ENCODE measurements around the gene COL15A1. TPM values are rescaled to one million over a fixed set of nuclear protein-coding genes. Genes with fewer than 3 reads are reported as not detected.
A peak's percentile ranks its signal among the peaks of the same experiment; 100 is the strongest.
"Not testable (repeated sequence)": the region's sequence is repeated elsewhere in the genome, so short reads cannot be mapped to it uniquely, and the experiment has no call there.

The COL15A1 gene
- total RNA-seq, 1 donor from 2014 or later: 2.8 TPM

DNA sequence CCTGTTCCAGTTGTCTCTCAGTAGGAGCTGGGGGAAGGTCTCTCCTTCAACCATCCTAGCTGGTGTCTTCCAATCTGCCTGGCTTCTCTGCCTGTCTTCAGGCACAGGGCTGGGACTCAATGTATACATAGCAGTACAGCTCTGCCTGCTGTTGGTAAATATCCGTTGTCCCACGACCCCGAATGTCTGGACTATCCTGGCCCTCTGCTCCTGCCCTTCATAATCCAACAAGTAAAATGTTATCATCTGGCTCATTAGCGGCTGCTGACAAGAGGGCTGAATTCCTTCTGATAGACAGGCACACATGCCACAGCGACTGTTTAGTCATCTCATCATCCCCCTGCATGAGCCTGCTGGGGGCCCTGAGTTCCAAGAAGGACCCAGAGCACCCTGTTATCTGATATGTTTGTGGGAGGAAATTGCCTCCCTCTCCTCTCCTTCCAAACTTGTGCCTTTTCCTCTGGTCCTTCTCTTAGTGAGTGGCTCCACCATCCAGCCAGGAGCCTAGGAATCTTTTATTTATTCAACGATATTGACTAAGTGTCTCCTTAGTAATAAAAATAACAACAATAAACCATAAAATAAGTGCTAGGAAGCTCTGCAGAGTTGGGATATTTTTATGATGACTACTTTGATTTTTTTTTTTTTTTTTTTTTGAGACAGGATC is 131.7 kb downstream of the COL15A1 start:
- DNase-seq (ENCODE audit: low read depth in 2 of 2): no peak

DNA sequence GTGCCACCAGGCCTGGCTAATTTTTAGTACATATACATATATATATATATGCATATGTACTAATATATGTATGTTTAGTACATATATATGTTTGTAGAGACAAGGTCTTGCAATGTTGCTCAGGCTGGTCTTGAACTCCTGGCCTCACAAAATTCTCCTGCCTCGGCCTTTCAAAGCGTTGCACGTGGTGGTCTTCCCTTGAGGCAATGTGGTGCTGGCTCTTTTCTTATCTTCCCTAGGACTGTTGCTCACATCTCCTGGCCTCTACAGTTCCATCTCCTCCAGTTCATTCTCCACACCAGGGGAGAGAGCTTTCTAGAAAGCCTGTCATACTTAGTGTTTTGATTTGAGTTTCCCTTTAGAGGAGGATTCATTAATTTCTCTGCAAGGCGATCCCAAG is 132.3 kb downstream of the COL15A1 start:
- DNase-seq (ENCODE audit: low read depth in 2 of 2): no peak

DNA sequence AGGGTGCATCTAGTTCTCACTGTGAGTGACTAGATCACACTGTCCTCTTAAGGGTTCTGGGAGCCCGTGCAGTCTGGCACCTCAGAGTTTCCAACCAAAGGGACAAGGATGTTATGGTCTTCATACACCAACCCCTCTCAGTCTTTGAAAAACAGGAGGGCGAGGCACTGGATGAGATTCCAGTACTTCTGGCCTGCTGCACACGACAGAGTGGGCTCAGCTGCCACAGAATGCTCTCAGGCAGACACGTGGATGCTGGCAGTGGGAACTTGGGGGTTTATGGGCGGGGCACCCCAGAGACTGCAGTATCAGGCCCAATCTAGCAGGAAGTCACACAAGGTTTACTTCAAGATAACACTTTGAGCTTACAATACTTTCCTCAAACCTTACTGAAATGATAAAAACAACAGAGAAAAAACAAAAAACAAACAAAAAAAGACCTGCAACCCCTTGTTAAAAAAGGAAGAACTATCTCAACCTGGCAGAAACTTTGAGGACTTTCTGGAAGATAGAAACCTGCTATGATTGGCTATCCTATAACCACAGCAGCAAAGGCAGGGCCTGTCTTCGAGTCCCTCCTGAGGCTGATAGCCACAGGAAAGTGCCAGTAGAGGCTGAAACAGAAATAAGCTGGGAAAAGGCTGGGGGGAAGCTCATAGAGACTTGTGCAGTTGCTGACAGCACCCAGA is 132.9 kb downstream of the COL15A1 start:
- DNase-seq (ENCODE audit: low read depth in 2 of 2): no peak

GRCh38 chr9:99078717-99079116 is 135.0 kb downstream of the COL15A1 start:
- no peak for DNase-seq (ENCODE audit: low read depth in 2 of 2)

DNA sequence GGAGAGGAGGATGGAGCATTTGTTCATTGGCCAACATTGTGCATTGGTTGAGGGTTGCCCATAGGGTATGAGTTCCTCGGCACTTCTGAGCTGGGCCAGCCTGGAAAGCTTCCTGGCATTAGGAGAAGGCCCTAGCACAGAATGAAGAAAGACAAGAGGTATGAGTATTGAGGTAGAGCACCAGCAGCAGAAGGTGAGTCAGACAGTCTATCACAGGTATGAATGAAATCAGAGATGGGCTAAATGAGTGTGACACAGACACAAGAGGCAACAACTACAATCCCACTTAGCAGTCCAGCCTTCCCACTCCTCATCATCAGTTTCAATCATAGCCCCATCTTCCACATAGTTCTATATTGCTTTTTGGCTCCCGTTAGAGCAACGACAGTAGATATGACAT is 135.8 kb downstream of the COL15A1 start:
- no peak for DNase-seq (ENCODE audit: low read depth in 2 of 2)

DNA sequence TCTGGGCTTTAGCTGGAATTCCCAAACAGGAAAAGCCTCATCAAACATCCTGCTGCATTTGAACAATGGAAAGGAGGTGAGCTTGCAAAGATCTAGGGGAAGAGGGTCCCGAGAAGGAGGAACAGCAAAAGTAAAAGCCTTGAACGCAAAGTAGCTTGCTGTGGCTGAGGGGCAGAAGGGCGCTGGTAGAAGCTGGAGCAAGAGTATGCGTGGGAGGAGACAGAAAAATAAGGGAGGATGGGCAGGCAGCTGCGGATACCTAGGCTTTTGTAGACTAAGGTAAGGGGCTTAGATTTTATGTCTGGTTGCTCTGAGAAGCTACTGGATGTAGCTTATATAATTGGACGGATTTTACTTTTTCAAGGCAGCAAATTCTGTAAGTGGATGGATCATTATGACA is 139.3 kb downstream of the COL15A1 start:
- no peak for DNase-seq (ENCODE audit: low read depth in 2 of 2)

DNA sequence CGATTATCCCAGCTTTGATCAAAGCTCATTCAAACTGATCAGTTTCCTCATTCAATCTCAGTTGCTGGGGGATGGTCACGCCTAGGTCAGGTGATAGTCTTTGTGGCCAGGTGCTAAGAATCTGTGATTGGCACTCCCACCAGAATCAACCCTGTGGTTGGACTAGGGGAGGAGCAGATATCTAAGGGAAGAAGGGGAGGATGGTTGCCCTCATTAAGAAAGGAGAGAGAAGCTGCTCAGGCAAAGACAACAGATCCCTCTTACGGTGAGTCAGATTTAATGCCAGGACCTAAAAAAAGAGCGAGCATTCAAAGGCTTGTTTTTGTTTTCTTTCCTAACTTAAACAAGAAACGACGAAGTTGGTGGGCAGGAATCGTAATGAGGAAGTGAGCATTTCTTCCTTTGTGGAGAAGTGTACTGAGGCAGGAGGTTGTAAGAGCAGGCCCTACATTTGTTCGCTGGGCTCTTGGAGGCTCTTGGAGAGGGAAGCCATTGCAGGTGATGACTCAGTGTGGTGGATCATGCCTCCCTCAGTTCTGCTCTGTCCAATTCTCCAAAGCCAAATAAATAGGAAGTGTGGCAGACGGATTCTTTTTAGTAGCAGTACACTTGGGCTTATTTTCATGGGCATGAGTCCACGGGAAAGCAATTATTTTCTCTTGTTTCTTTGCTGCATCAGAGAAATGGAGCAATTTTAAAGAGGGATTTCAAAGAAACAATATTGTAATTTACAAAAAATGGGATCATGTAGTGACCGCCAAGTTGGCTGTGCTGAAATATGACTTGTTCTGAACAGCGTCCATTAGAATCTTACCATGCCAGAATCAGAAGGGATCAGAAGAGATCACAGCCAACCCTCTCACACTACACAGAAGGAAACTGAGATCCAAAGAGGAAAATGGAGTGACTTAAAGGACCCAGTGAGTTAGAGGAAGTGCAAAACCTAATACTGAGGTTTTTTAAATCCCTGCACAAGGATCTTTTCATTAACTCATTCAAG is 142.5 kb downstream of the COL15A1 start:
- DNase-seq (ENCODE audit: low read depth in 2 of 2): peak in 1 of 2 donors; percentile 53

- DNase-seq (ENCODE audit: low read depth in 2 of 2): no peak
These were observed 143.8 kb downstream of the COL15A1 start for GRCh38 chr9:99087462-99087861.

DNA sequence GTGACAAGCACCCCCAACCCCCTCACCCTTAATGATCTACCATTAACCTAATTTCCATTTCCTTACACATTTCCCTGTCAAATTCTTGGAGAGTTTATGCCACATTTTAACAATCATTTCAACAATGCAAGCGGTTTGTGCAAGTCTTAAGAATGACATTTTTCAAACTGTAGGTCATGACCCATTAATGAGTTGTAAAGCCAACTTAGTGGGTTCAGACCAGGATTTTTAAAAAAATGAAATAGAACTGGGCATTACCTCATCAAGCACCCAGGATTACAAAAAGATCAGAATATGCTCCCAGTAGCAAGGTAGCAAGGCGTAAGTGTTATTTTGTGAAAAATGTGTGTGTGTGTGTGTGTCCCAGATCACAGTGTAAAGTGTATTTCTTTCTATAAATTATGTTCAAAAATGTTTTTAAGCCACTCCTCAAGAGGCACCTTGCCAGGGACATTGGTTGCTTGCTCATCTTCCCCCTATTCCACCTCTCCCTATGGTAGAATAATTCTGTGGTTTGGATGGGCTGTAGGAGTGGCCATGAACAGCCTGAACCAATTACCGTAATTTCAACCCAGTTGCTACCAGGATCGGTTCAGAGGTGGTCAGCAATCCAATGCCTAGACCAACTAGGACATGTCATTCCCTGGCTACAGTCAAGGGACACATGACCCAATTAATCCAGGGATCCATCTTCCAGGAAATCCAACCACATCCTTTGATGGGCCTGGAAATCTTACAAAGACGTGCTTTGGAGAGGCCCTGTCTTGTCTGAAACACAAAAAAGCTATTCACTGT is 146.8 kb downstream of the COL15A1 start:
- no peak for DNase-seq (ENCODE audit: low read depth in 2 of 2)

- DNase-seq (ENCODE audit: low read depth in 2 of 2): no peak
These were observed 149.2 kb downstream of the COL15A1 start for GRCh38 chr9:99092643-99093491.

GRCh38 chr9:99093492-99093791 is 149.7 kb downstream of the COL15A1 start:
- DNase-seq (ENCODE audit: low read depth in 2 of 2): no peak

DNA sequence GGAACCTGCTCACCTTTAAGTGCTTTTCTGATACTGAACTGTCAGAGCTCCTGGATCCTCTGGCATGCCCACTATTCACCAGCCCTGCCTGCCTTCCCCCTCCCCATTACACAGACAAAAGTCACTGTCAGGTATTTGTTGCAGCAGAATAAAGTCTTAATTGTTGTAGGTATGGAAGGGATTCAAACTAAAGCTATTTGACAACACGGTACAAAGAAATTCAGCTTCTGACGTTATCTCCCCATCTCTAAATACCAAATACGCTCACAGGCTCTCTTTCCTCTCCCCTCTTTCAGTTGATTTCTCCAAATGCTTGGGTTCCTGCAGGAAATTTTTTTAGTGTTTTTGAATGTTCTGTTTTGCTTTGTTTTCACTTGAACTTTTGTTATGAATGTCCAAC is 151.9 kb downstream of the COL15A1 start:
- no peak for DNase-seq (ENCODE audit: low read depth in 2 of 2)

- DNase-seq (ENCODE audit: low read depth in 2 of 2): no peak
These were observed 152.7 kb downstream of the COL15A1 start for GRCh38 chr9:99096409-99096808.

GRCh38 chr9:99099806-99100585 is 156.3 kb downstream of the COL15A1 start:
- DNase-seq (ENCODE audit: low read depth in 2 of 2): not testable (repeated sequence)

DNA sequence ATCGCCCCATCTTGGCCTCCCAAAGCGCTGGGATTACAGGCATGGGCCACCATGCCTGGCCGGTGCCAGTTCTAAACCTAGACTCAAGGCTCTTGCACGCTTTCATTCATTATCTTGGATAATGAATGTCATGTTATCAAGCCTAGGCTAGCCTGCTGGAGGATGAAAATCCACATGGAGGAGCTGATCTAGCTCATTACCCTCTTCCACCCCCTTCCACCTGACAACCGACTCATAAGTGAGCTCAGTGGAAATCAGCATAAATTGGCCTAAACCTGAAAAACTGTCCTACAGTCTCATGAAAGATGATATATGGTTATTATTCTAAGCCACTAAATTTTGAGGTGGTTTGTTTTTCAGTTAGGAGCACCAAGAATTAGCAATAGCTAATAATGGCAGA is 157.6 kb downstream of the COL15A1 start:
- no peak for DNase-seq (ENCODE audit: low read depth in 2 of 2)

DNA sequence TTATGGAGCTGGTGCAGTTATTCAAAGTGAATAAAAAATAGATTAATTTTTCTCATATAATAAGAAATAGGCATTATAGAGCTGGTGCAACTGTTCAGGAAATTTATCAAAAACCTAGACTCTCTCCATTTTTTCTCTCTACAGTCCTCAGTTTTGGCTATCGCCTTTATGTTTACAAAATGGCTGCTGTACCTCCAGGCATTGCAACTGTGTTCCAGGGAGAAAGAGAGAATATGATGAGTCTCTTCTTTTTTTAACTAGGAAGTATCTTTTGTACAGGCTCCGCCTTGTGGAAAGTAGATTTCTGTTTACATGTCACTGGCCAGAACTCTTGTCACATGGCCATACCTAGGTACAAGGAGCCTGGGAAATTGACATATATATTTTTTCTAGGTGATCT is 158.1 kb downstream of the COL15A1 start:
- no peak for DNase-seq (ENCODE audit: low read depth in 2 of 2)

- no peak for DNase-seq (ENCODE audit: low read depth in 2 of 2)
These were observed 159.6 kb downstream of the COL15A1 start for GRCh38 chr9:99103054-99103895.

GRCh38 chr9:99103901-99104458 is 160.3 kb downstream of the COL15A1 start:
- peak in 1 of 2 donors; percentile 10 for DNase-seq (ENCODE audit: low read depth in 2 of 2)

Data from dermis microvascular lymphatic vessel endothelial cell (primary cell).